WERI-Rb-1 (cell line): Measurements from ENCODE around the gene CCDC107.

ENCODE experiments used
- DNase-seq: peaks from one replicate; pipeline ENCODE4 v3.0.0-alpha.2; 2020
- H3K27ac ChIP-seq: fragments of 250-450 bp; sonication (Bioruptor Pico); 2 replicates; pipeline ENCODE4 v1.5.1; 2020; ENCODE audit warnings: mild to moderate bottlenecking, moderate library complexity
- H3K27me3 ChIP-seq: fragments of 250-450 bp; sonication (Bioruptor Pico); 2 replicates; pipeline ENCODE4 v1.5.1; 2021; ENCODE audit warnings: mild to moderate bottlenecking, low read depth, moderate library complexity; ENCODE audit not compliant: insufficient read depth, severe bottlenecking
- H3K36me3 ChIP-seq: fragments of 250-450 bp; sonication (Bioruptor Pico); 2 replicates; pipeline ENCODE4 v1.5.1; 2020; ENCODE audit warnings: mild to moderate bottlenecking, moderate library complexity
- H3K4me3 ChIP-seq: 2 replicates; pipeline ENCODE4 v1.5.1; 2011; ENCODE audit warnings: low read depth, mild to moderate bottlenecking, control low read depth, low read length
- H3K9me3 ChIP-seq: fragments of 250-450 bp; sonication (Bioruptor Pico); 2 replicates; pipeline ENCODE4 v1.5.1; 2021; ENCODE audit warnings: mild to moderate bottlenecking, moderate library complexity; ENCODE audit not compliant: severe bottlenecking
- TF ChIP-seq, protein P1 (sequence below): IDR thresholded peaks from 2 replicates; pipeline ENCODE4 v1.5.1; 2011; ENCODE audit warnings: low read depth, mild to moderate bottlenecking, control low read depth, inconsistent platforms, low read length

CCDC107 gene

DNA sequence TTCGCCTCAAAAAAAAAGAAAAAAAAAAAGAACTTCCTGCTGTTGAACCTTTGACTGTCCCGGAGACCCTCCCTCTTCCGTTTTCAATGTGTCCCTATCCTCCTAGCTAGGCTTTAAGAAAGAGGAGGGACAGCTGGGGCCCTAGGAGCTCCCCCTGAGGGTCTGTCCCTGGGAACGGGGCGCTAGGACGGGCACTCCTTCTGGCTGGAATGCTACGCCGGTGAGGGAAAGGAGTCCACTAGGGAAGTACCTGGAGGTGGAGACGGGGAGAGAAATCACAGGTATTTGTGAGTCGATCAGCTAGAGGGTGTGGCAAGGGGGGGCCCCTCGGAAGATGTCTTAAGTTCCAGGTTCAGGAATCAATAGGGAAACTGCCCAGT lies 11.9 kb upstream of the CCDC107 start:
- TF ChIP-seq, protein P1, sequence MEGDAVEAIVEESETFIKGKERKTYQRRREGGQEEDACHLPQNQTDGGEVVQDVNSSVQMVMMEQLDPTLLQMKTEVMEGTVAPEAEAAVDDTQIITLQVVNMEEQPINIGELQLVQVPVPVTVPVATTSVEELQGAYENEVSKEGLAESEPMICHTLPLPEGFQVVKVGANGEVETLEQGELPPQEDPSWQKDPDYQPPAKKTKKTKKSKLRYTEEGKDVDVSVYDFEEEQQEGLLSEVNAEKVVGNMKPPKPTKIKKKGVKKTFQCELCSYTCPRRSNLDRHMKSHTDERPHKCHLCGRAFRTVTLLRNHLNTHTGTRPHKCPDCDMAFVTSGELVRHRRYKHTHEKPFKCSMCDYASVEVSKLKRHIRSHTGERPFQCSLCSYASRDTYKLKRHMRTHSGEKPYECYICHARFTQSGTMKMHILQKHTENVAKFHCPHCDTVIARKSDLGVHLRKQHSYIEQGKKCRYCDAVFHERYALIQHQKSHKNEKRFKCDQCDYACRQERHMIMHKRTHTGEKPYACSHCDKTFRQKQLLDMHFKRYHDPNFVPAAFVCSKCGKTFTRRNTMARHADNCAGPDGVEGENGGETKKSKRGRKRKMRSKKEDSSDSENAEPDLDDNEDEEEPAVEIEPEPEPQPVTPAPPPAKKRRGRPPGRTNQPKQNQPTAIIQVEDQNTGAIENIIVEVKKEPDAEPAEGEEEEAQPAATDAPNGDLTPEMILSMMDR: 0 out of 2 replicates have a peak, but pooled peaks have one; percentile 27
- peak overlapping the region; percentile 74 for H3K27ac ChIP-seq
- H3K36me3 ChIP-seq: no peaks in the 10 kb centered on the region
- DNase-seq: peak; percentile 53
- no peaks in the 10 kb centered on the region for H3K27me3 ChIP-seq
- H3K9me3 ChIP-seq: no peaks in the 10 kb centered on the region
- peak overlapping the region; percentile 81 for H3K4me3 ChIP-seq

DNA sequence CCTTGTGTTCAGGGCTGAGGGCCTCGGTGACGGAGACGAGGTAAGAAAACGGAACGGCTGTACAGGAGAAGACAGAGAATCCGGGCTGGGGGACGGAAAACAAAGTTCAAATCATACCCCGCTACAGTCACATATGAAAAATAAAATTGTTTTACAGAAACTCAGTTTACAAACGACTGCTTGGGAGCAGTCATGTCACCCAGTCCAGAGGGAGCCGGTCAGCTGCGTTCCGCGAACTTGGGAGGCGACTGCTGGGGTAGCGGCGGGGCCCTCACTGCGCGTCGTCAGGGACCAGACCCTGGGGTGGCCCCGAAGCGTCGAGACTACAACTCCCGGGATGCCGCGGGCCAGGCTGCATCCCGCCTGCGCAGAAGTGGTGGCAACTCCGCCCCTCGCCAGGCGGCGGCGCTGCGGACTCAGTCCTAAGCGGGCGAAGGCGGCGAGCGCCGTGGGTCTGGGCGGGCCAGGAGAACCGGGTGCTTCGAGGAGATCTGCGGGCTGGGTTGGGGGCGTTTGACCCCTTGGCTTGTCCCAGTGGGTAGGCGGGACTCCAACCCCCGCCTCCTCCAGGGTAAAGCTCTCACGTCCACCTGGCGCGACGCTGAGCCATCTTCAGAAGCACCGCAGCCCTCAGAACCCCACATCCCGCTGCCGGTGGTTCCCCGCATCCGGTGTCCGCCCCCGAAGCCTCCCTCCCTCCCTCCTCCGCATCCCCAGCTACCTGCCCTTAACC lies 11.4 kb upstream of the CCDC107 start:
- peak; percentile 92 for DNase-seq
- H3K27ac ChIP-seq: peak overlapping the region; percentile 74
- TF ChIP-seq, protein P1: peak; percentile 93
- peak overlapping the region; percentile 81 for H3K4me3 ChIP-seq
- no peaks in the 10 kb centered on the region for H3K9me3 ChIP-seq
- no peaks in the 10 kb centered on the region for H3K27me3 ChIP-seq
- no peaks in the 10 kb centered on the region for H3K36me3 ChIP-seq

DNA sequence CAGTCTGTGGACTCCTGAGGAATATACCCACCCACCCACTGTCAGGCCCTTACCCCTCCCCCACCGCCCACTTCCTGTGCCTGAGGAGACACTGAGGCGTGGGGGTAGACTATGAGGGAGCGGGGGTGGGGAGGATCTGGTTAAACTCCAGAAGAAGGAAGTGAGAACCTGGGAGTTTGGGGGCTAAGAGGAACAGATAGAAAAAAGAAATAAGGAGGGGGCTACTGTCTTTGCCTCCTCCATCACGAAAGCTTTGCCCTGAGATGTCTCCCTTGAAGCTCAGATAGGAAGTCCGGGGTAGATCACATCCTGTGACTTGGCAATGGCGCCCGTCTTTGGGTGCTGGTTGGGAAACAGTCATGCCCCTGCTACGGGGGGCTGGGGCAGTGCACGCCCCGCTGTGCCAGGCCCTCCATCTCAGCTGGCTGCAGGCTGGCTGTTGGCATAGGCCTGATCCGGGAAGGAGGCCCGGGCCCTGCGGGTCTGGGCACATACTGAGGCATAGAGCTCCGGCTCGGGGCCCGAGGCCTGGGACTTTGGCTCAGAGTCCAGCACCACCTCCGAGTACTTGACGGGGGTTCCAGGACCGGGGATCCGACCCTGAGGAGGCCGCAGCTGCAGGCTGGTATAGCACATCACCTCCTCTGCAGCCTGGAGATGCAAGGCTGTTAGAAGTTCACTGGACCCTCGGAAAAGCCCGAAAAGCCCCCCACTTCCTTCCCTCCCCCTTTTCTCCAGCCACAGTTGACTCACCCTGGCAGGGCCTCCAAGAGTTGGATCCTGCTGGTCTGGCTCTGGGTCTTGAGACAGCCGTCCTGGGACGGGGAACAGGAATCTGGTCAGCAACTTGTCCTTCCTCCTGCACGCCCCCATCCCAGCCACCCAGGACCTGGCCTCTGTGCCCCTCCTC lies 8.4 kb upstream of the CCDC107 start:
- no peak overlapping the region for H3K4me3 ChIP-seq
- no peak for DNase-seq
- H3K36me3 ChIP-seq: no peaks in the 10 kb centered on the region
- H3K9me3 ChIP-seq: no peaks in the 10 kb centered on the region
- TF ChIP-seq, protein P1: no peak
- H3K27me3 ChIP-seq: no peaks in the 10 kb centered on the region
- no peak overlapping the region for H3K27ac ChIP-seq

DNA sequence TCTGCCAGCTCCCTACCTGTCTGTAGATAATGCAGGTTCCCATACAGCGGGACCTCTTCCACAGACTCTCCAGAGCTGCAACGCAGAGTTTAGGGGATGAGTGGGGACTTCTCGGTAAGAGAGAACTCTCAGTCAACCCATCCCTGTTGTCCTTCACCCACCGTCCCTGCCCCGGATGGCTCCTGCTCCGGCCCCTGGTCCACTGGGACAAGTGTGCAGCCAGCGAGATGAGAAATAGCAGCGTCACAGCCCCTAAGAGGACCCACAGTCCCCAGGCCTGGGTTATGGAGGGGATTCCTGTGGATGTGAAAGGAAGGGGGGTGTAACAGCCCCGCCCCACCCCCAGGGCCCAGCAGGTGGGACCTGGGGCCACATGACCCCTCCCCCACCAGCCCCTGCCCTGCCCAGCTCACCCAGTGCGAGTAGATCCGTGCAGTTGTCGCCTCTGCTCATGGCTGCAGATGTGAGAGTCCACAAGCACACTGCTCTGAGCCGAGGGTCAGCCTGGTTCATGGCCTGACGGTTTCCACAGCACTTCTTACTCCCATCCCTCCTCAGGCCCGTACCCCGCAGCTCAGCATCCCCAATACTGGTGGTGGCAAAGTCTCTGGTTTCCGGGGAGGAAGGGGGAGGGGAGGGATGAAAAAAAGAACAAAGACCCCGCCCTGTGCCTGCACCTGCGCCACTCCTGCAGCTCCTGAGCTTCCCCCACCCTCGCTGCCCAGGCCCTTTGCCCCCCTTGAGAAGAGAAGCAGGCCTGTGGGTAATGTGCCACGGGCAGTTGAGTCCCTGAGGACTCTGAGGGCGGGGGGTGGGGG lies 7.5 kb upstream of the CCDC107 start, which contains the start of gene SIT1:
Gene SIT1 (minus strand): TSS at position 591 of the 818 bp plus-strand sequence. CDS start 78 bp downstream, at position 513.
- Histone ChIP-seq H3K9me3 (no peaks in the 10 kb centered on the region), H3K27ac (no peak within 1 kb of the TSS), H3K36me3 (no peaks in the 10 kb centered on the region), H3K27me3 (no peaks in the 10 kb centered on the region), H3K4me3 (no peak within 1 kb of the TSS)
- TF ChIP-seq, protein P1: no peak
- no peak for DNase-seq

DNA sequence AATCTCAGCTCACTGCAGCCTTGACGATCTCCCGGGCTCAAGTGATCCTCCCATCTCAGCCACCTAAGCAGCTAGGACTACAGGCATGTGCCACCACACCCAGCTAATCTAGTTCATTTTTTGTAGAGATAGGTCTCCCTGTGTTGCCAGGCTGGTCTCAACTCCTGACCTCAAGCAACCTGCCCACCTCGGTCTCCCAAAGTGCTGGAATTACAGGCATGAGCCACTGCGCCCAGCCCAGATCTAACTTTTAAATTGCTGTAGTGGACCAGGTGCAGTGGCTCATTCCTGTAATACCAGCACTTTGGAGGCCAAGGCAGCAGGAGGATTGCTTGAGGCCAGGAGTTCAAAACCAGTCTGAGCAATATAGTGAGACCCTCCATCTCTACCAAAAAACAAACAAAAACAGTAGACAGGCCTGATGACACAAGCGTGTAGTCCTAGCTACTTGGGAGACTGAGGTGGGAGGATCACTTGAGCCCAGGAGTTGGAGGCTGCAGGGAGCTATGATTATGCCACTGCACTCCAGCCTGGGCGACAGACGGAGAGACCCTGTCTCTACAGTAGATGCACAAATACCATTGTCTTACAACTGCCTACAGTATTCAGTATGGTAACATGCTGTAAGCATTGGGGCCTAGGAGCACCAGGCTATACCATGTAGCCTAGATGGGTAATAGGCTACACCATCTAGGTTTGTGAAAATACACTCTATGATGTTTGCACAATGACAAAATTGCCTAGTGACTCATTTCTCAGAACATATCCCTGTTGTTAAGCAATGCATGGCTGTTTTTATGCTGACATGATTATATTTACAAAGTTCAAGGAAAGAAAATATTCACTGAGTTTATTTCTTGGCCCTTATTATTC lies 5.9 kb upstream of the CCDC107 start:
- no peaks in the 10 kb centered on the region for H3K9me3 ChIP-seq
- H3K4me3 ChIP-seq: no peak overlapping the region
- DNase-seq: no peak
- TF ChIP-seq, protein P1: no peak
- no peak overlapping the region for H3K27ac ChIP-seq
- no peaks in the 10 kb centered on the region for H3K36me3 ChIP-seq
- no peaks in the 10 kb centered on the region for H3K27me3 ChIP-seq
